HepG2 (cell line): ENCODE results near the gene NCOR2. TPM values are rescaled to one million over a fixed set of nuclear protein-coding genes. Genes with fewer than 3 reads are reported as not detected.

Source experiments
- AGO2 ChIP-seq: fragments of 200-400 bp; formaldehyde crosslinking; optimal IDR thresholded peaks from 2 replicates; pipeline ENCODE3; 2017; ENCODE audit warnings: mild to moderate bottlenecking, low read depth, low read length, moderate library complexity
- ARNTL ChIP-seq: sonication (generic); formaldehyde crosslinking; IDR thresholded peaks from 2 replicates; pipeline ENCODE4 v1.4.0; 2020; ENCODE audit warnings: mild to moderate bottlenecking, missing genetic modification reagents
- GZF1 ChIP-seq: sonication (generic); formaldehyde crosslinking; IDR thresholded peaks from 2 replicates; pipeline ENCODE4 v1.5.1; 2020; ENCODE audit warnings: mild to moderate bottlenecking, missing genetic modification reagents
- HNRNPH1 ChIP-seq: fragments of 200-400 bp; formaldehyde crosslinking; optimal IDR thresholded peaks from 2 replicates; pipeline ENCODE3; 2017; ENCODE audit warnings: mild to moderate bottlenecking, low read depth, low read length
- IKZF1 ChIP-seq: fragments of 450-650 bp; IDR thresholded peaks from 2 replicates; pipeline ENCODE4 v1.7.1; 2016
- KDM5A ChIP-seq: fragments of 200-600 bp; sonication (generic); IDR thresholded peaks from 2 replicates; pipeline ENCODE4 v1.7.0; 2018; ENCODE audit warnings: antibody characterized with exemption, mild to moderate bottlenecking, low read length, borderline replicate concordance
- KLF9 ChIP-seq: IDR thresholded peaks from 2 replicates; pipeline ENCODE4 v1.6.1; 2016; ENCODE audit warnings: low read depth
- PAWR ChIP-seq: sonication (generic); formaldehyde crosslinking; IDR thresholded peaks from 2 replicates; pipeline ENCODE4 v1.4.0; 2020; ENCODE audit warnings: missing genetic modification reagents, mild to moderate bottlenecking, borderline replicate concordance
- RFX3 ChIP-seq: IDR thresholded peaks from 2 replicates; pipeline ENCODE4 v1.6.1; 2016; ENCODE audit warnings: missing biosample characterization, missing genetic modification reagents
- SMAD9 ChIP-seq: sonication (generic); formaldehyde crosslinking; IDR thresholded peaks from 2 replicates; pipeline ENCODE4 v1.5.1; 2020; ENCODE audit warnings: mild to moderate bottlenecking, missing genetic modification reagents
- TBP ChIP-seq: sonication (generic); formaldehyde crosslinking; IDR thresholded peaks from 2 replicates; pipeline ENCODE4 v1.5.0; 2020; ENCODE audit warnings: missing genetic modification reagents
- U2AF1 ChIP-seq: fragments of 200-400 bp; formaldehyde crosslinking; optimal IDR thresholded peaks from 2 replicates; pipeline ENCODE3; 2017; ENCODE audit warnings: mild to moderate bottlenecking, low read depth, low read length
- YY1 ChIP-seq: IDR thresholded peaks from 2 replicates; pipeline ENCODE4 v1.6.1; 2011; ENCODE audit warnings: low read length, low read depth, moderate library complexity, mild to moderate bottlenecking; ENCODE audit not compliant: insufficient read depth, insufficient replicate concordance
- ZBTB34 ChIP-seq: sonication (generic); formaldehyde crosslinking; IDR thresholded peaks from 2 replicates; pipeline ENCODE4 v1.8.0; 2022; ENCODE audit warnings: mild to moderate bottlenecking, missing genetic modification reagents
- ZNF317 ChIP-seq: sonication (generic); formaldehyde crosslinking; IDR thresholded peaks from 2 replicates; pipeline ENCODE4 v1.5.0; 2020; ENCODE audit warnings: mild to moderate bottlenecking, missing genetic modification reagents
- ZNF331 ChIP-seq: sonication (generic); formaldehyde crosslinking; IDR thresholded peaks from 2 replicates; pipeline ENCODE4 v1.4.0; 2020; ENCODE audit warnings: missing genetic modification reagents
- ZNF383 ChIP-seq: sonication (generic); formaldehyde crosslinking; IDR thresholded peaks from 2 replicates; pipeline ENCODE4 v1.4.0; 2020; ENCODE audit warnings: missing genetic modification reagents, mild to moderate bottlenecking, borderline replicate concordance
- ZNF703 ChIP-seq: sonication (generic); formaldehyde crosslinking; IDR thresholded peaks from 2 replicates; pipeline ENCODE4 v1.5.1; 2020; ENCODE audit warnings: missing genetic modification reagents, mild to moderate bottlenecking, moderate library complexity, borderline replicate concordance
- ZNF772 ChIP-seq: sonication (generic); formaldehyde crosslinking; IDR thresholded peaks from 2 replicates; pipeline ENCODE4 v1.5.0; 2020; ENCODE audit warnings: mild to moderate bottlenecking, missing genetic modification reagents
- polyA plus RNA-seq, 8 experiments: library from polyadenylated mRNA; depleted of rRNA in 3 of 8; stranded (reverse) in 7 of 8; unstranded in 1 of 8; fragments of >200 nt; fragmentation: Illumina TruSeq in 4 of 8; extraction: Trizol in 4 of 8; gene quantifications; 2 replicates each; pipeline versions ENCODE4 v1.2.1 to v1.2.3, GENCODE V29; 2011 to 2016; ENCODE audit warnings: low read depth in 4 of 8, missing spikeins in 1 of 8, mixed read lengths in 1 of 8; ENCODE audit not compliant: insufficient read depth in 1 of 8
- total RNA-seq, 5 experiments: library from RNA; depleted of rRNA; stranded (reverse); fragments of >200 nt; fragmentation: Illumina TruSeq; extraction: Trizol; gene quantifications; 2 replicates each; pipeline ENCODE4 v1.2.3, GENCODE V29; 2016; ENCODE audit warnings: low read depth in 1 of 5
- TF ChIP-seq, protein P1 (sequence below): sonication (generic); formaldehyde crosslinking; IDR thresholded peaks from 2 replicates; pipeline ENCODE4 v1.4.0; 2020; ENCODE audit warnings: mild to moderate bottlenecking, missing genetic modification reagents
- TF ChIP-seq, protein P2 (sequence below): sonication (generic); formaldehyde crosslinking; IDR thresholded peaks from 2 replicates; pipeline ENCODE4 v1.5.1; 2020; ENCODE audit warnings: mild to moderate bottlenecking, moderate library complexity, missing genetic modification reagents

The NCOR2 gene
- total and polyA plus RNA-seq, 2 of the 13 experiments (the other 11 are each of a cell fraction or from before 2014, with no cell fraction given), result 4.5 to 5.7 TPM

- TF ChIP-seq, protein P1, sequence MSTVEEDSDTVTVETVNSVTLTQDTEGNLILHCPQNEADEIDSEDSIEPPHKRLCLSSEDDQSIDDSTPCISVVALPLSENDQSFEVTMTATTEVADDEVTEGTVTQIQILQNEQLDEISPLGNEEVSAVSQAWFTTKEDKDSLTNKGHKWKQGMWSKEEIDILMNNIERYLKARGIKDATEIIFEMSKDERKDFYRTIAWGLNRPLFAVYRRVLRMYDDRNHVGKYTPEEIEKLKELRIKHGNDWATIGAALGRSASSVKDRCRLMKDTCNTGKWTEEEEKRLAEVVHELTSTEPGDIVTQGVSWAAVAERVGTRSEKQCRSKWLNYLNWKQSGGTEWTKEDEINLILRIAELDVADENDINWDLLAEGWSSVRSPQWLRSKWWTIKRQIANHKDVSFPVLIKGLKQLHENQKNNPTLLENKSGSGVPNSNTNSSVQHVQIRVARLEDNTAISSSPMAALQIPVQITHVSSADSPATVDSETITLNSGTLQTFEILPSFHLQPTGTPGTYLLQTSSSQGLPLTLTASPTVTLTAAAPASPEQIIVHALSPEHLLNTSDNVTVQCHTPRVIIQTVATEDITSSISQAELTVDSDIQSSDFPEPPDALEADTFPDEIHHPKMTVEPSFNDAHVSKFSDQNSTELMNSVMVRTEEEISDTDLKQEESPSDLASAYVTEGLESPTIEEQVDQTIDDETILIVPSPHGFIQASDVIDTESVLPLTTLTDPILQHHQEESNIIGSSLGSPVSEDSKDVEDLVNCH (CRISPR knock-in tag), result no peak
- TF ChIP-seq KLF9 (CRISPR knock-in tag), result no peak
- TF ChIP-seq KDM5A, result no peak
- no peak for TF ChIP-seq ZNF383
- TF ChIP-seq ZNF331, result no peak
- TF ChIP-seq IKZF1, result no peak
- no peak for TF ChIP-seq U2AF1
- no peak for TF ChIP-seq SMAD9
- no peak for TF ChIP-seq AGO2
- no peak for TF ChIP-seq ZBTB34 (CRISPR knock-in tag)
- no peak for TF ChIP-seq TBP
- no peak for TF ChIP-seq ZNF703 (CRISPR knock-in tag)
- 0 out of 2 replicates have a peak, but pooled peaks have one; percentile 31 for TF ChIP-seq ZNF317 (CRISPR knock-in tag)
- TF ChIP-seq GZF1 (CRISPR knock-in tag), result no peak
- TF ChIP-seq ZNF772, result peak; percentile 62; the same call in 1 of the 2 replicates
- no peak for TF ChIP-seq HNRNPH1
- no peak for TF ChIP-seq PAWR
- no peak for TF ChIP-seq RFX3 (CRISPR knock-in tag)
- TF ChIP-seq ARNTL, result 0 out of 2 replicates have a peak, but pooled peaks have one; percentile 35
- no peak for TF ChIP-seq YY1
- TF ChIP-seq, protein P2, sequence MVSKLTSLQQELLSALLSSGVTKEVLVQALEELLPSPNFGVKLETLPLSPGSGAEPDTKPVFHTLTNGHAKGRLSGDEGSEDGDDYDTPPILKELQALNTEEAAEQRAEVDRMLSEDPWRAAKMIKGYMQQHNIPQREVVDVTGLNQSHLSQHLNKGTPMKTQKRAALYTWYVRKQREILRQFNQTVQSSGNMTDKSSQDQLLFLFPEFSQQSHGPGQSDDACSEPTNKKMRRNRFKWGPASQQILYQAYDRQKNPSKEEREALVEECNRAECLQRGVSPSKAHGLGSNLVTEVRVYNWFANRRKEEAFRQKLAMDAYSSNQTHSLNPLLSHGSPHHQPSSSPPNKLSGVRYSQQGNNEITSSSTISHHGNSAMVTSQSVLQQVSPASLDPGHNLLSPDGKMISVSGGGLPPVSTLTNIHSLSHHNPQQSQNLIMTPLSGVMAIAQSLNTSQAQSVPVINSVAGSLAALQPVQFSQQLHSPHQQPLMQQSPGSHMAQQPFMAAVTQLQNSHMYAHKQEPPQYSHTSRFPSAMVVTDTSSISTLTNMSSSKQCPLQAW (CRISPR knock-in tag), result peak; percentile 38; the same call in 1 of the 2 replicates
These were observed 41.9 kb upstream of the NCOR2 start (continued) for GRCh38 chr12:124609041-124609989.
